GM18511 (cell line): ENCODE data around the gene RRAD.
"Not testable (repeated sequence)": the region's sequence is repeated elsewhere in the genome, so short reads cannot be mapped to it uniquely, and the experiment has no call there.

Source experiments
- ATAC-seq: cut with Tn5 transposase; IDR thresholded peaks from one replicate; pipeline ENCODE4 v1.9.1; 2021; ENCODE audit warnings: mild to moderate bottlenecking, moderate library complexity; ENCODE audit not compliant: unreplicated experiment

Gene RRAD

DNA sequence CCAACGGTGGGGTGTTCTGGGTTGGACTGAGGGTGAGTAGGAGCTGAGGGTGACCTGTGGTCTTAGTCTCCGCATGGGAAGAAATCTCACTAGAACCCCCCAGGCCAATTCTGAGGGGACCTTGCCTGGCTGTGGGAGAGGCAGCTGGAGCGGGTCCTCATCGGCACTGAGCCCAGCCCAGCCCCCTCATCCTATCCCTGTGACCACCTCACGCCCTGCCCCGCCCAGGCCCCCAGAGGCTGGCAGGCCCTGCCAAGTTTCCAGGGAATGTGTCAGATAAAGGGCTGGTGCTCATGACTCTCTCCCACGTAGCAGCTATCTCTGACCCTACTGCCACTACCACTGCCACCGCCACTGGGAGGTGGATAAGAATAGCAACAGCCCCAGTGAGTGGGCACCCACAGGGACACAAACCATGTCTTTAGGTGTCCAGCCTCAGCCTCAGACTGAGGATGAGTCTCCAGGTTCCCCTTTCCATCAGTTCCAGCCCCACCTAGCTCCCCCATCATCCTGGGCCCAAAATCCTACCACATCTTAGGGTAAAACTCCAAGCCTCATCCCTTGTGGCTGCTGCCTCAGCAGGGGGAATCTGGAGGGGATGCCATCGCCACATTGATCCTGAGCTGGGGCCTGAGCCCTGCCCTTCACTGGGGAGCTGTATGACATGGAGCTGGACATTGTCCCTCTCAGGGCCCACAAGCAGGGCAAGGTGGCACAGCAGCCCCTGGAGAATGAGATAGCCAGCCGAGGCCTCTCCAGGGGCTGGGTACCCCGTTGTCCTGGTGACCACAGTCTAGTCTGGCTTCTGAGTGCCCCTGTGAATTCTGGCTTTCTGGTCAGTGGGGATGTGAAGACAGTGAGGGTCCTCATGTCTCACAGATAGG, 21.5 kb downstream of the RRAD start:
- no peak for ATAC-seq

DNA sequence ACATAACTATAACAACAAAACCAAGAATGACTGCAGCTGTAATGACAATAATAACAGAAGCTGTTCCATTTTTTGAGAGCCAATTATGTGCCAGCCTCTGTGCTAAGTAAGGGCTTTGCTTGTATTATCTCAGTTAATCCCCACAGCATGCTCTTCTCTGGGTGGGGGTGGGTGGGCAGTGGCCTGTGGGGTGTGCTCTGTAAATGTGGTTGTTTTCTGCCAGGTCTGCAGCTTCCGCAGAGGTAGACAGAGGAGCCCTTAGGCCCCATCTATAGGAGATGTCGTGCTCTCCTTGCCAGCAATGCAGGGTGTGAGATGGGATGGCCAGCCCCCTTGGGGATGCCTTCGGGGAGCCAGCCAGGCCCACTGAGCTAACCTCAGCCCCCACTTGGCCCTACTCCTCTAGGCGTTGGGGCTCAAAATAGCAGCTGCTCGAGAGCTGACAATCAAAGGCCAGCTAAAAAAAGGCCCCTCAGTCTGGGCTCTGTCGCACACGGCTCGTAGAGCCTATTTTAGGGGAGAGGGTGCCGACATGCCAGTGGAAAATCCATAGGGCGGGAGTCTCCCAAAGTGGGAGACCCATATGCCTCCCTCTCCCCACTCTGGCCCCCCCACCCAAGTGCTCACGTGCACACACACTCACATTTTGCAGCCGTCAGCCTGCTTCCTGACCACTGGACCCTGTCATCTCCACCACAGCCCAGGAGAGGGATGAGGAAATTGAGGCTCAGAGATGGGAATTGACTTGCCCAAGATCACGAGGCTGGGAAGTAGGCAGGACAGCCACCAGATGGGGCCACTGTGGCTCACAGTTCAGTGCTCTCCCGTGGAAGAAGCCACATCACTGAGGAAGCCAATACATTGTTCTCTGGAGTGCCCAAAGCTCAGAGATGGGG, 22.4 kb downstream of the RRAD start:
- ATAC-seq: no peak

DNA sequence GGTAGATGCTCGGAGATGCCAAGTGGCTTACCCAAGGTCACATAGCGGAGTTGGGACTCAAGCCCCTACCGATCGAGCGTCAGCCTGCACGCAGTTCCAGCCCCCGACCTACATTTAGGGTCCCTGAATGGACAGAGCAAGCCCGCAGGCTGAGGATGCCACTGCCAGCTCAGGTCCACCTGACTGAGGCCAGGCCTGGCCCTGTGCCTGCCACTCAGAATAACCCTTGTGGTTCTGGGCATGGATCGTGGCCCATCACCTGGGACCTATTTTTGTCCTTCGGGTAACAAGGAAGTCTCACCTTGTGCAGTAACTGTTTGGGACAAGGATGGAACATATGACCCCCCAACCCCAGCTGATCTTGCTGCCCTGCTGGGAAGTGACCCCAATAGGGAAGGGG, 23.7 kb downstream of the RRAD start:
- no peak for ATAC-seq

DNA sequence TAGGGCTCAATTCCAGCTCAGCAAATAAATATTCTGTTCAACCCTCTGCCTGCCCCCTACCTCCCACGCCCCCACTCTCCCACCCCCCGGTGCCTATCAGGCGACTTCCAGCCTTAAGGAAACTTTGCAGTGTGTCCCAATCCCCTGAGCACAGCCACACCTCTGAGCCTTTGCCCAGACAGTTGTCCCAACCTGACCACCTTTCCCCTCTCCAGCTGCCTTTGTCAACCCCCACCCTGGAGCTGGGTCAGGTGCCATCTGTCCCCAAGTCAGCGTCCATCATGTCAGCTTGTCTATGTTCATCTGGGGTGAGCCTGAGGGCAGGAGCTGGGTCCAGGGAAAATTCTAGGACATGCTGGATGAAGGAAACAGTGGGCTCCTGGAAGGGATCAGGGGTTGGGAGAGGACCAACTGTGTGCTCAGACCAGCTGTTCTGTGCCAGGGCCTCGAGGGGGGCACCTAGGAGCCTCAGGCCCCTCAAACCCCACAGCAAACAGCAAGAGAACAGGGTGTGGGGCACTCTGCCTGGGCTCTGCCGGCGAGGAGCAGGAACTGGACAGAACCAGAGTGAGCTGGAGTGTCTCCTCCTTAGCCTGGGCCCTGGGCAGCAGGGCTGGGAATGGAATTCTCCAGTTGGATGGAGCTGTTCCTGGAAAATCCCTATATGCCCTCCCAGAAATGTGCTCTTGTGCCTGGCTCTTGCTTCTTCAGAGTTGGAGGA, 24.5 kb downstream of the RRAD start:
- ATAC-seq: no peak

DNA sequence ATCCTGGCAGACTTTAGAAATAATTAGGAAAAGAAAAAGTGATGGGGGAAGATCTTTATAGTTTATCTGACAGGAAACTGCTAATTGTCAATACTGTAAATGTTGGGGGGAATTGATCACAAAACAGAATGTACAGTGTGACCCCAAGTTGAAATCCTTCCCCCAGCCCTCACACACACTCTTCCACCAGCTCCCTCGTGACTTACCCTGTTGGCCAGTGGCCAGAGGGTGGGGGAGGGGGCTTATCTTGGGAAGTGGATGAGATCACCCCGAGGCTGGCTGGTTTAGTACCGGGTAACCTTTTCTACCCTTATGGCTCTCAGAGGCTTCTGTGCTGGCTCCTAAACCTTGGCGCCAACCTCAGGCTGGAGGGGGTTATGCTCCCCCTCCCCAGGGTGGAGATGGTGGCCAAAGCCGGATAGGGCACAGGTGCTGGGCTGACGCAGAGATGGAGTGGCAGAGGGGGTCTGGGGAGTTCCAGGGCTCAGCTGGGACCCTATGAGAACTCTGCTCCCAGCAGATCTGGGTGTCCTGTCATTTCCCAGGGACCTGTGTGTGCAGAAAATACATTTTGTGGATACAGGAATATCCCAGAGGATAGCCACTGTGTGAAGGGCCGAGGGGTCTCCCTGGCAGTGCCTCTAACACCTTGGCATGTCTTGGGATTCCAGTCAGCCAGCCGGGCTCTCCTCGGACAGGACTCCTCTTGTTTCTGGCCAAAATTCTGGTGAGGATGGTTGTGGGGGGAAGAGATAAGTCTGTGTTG, 25.2 kb downstream of the RRAD start:
- no peak for ATAC-seq

GRCh38 chr16:66899310-66899944, 25.9 kb downstream of the RRAD start:
- no peak for ATAC-seq

- ATAC-seq: no peak
Observed at GRCh38 chr16:66898933-66899309, 26.4 kb downstream of the RRAD start.

GRCh38 chr16:66898207-66898606, 27.1 kb downstream of the RRAD start:
- ATAC-seq: no peak

DNA sequence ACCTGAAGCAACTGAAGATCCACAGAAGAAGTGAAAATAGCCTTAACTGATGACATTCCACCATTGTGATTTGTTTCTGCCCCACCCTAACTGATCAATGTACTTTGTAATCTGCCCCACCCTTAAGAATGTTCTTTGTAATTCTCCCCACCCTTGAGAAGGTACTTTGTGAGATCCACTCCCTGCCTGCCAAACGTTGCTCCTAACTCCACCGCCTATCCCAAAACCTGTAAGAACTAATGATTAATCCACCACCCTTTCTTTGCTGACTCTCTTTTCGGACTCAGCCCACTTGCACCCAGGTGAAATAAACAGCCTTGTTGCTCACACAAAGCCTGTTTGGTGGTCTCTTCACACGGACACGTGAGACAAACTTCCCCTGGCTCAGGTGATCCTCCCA, 28.7 kb downstream of the RRAD start:
- ATAC-seq: not testable (repeated sequence)

DNA sequence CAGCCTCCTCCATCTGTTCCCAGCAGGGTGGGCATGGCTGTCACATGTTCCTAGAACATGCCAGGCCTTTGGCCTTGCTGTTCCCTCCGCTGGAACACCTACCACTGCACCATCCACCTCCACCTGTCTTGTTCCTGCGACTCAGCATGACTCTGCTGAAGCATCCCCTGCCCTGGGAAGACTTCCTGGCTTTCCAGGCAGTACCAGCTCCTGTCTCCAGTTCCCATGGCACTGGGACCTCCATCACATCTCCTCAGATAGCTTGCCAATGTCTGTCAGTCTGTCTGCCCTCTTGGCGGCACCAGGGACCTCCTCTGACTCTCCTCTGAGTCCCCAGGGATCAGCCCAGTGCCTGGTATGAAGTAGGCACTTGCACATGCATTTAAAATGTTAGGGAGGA, 29.3 kb downstream of the RRAD start:
- no peak for ATAC-seq

DNA sequence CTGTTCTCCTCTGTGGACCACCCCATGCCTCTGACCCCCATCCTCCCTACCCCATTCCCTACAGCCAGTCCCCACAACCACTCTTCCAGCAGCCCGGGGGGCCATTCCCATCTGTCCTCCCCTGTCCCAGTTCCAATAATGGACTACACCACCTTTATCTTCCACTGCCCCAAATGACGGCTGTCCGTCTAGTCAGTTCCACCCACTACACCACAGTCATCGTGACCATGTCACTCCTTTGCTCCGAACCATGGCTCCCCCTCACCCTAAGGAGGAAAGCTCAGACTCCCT, 29.7 kb downstream of the RRAD start:
- no peak for ATAC-seq

DNA sequence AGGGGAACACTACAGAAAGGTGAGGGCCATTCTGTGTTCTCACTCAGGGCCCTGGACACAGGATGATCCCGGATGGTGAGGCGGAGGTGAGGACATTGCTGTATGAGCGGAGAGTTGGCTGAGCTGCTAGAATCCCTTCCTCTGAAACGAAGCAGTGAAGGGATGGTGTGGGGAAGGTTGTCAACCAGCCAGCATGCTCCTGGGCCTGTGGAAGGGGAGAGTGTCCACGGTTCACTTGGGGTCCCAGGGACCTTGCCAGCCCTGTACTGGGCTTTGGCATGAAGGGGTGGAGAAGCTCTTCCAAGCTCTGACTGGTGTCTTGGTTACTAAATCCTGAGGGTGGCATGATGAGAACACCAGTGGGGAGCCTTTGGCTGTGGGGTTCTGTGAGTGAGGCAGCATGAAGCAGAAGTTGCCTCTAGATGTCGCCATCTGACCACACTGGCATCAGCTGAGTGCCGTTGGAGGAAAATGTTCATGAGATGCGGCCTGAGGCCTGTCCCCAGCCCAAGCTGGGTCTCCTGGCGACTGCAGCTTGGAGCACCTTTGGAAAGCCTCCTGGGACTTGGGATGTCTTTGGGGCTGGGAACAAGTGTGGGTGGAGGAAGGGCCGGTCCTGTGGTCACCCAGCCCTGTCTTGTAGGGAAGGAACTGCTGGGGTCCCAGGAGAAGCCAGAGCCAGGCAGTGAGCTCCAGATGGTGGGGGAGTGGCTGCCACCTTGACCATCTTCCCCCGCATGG, 30.2 kb downstream of the RRAD start:
- ATAC-seq: peak; percentile 59

DNA sequence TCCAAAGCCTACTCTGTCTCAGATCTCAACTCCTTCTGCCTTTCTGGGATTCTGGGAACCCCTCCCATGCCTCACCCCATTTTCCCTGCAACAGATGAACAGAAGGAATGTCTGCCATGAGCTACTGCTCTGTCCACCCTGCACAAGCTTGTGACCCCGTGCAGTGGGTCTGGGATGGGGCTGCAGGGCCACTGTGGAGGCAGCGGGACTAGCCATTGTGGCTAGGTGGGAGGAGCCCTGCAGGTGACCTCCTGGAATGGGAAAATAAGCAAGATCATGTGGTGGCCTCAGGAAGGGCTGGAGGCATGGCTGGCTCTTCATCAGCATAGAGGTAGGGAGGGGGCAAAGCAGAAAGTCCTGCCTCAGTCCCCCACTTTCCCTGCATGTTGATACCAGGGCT, 31.3 kb downstream of the RRAD start:
- no peak for ATAC-seq

- ATAC-seq: no peak
Observed at GRCh38 chr16:66891797-66892196, 33.5 kb downstream of the RRAD start.

DNA sequence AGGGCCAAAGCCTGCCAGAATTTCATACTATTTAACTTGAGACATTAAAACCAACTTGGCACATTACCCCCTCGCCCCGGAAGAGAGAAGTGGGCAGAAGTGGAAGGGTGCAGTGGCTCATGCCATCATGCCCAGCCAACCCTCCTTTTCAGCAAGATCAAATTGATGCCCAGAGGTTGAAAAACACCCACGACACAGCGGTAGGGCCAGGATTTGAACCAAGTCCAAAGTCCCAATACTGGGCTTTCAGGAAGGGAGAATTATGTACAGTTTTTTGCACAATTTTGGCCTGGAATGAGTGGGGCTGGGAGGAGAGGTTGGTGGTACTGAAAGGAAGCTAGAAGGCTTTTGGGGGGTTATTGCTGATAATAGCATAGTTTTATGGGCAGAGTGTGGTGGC, 34.0 kb downstream of the RRAD start:
- ATAC-seq: no peak

DNA sequence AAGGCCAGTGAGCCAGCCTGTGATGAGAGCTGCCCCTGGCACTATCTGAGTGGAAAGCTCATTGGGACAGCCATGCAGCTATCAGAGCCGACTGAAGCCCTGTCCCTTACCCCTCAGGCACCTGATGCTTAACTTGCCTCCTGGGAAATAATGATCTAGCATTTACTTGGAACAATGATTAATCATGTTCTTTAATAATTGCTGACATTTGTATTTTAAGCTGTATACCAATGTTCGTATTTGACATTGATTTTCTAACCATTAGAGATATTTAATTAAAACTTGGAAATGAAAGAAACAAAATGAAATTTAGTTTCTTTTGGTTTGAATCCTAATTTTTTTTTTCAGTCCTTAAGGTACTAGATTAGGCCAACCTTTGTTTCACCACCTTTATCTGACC, 34.5 kb downstream of the RRAD start:
- ATAC-seq: no peak

DNA sequence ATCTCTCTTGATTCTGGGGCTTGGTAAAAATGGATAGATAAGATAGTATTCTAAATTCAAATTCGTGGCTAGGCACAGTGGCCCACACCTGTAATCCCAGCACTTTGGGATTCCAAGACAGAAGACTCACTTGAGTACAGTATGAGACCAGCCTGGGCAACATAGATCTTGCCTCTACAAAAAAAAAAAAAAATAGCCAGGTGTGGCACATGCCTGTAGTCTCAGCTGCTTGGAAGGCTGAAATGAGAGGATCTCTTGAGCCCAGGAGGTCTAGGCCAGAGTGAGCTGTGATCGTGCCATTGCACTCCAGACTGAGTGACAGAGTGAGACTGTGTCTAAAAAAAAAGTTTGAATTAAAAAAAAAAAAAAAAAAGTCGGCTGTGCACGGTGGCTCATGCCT, 35.7 kb downstream of the RRAD start:
- no peak for ATAC-seq

DNA sequence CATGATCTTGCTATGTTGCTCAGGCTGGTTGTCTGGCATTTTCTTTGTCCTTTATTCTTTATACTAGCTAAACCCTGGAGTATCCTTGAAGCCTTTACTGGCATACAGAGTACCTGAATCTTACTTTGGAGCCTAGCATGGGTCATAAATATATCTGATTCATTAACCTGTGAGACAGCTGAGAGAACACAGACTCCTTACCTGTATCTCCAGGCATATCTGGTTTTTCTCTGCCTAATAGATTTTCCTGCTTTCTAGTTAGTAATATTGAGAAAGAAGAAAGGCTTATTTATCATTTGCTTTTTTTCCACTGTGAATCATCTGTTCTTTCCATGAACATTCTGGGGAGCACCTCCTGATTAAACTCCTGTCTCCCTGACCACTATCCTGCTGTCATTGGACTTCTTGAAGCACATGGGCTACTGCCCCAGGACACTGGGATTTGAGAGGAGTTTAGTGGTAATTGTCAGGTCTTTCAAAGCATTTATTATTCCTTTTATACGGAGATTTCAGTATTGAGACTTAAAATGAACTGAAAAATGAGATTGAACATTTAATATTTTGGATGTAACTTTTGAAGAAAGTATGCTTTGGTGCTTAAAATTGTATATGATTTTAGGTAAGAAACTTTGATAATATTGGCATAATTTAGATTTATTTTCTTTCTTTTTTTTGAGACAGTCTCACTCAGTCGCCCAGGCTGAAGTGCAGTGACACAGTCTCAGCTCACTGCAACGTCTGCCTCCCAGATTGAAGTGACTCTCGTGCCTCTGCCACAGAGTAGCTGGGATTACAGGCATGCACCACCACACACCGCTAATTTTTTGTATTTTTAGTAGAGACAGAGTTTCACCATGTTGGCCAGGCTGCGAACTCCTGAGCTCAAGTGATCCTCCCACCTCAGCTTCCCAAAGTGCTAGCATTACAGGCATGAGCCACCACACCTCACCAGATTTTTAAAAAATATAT, 36.4 kb downstream of the RRAD start:
- no peak for ATAC-seq

DNA sequence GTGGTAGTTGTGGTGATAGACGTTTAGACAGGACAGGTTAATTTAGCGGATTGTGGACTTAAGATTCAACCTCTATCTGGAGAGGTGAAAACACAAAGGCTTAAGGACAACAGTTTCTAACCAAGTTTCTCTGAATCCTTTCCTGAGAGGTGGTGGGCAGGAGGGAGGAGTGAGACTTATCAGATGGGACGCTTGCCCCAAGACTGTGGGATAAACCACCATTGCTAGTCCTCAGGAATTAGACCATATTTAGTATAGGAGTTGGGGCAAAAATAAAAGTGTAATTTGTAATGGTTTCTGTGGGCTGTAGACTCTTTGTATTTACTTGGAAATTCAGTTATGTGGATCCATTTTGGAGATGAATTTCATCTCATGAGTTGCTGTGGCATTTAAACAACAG, 38.4 kb downstream of the RRAD start:
- ATAC-seq: no peak
